Type B pancreatic cell (in vitro differentiated cells): Measurements from ENCODE around the gene BCKDK. TPM values are rescaled to one million over a fixed set of nuclear protein-coding genes. Genes with fewer than 3 reads are reported as not detected.
A peak's percentile ranks its signal among the peaks of the same experiment; 100 is the strongest.

Experiments
- DNase-seq: peaks from one replicate; pipeline ENCODE4 v3.0.0; 2021; ENCODE audit warnings: mixed read lengths; ENCODE audit not compliant: unreplicated experiment; ENCODE audit errors: extremely low spot score
- H3K27ac Mint-ChIP-seq: 2 replicates; pipeline ENCODE4 v1.8.0; 2021; ENCODE audit warnings: mild to moderate bottlenecking, mixed read lengths
- H3K27me3 Mint-ChIP-seq: 2 replicates; pipeline ENCODE4 v1.8.0; 2021; ENCODE audit warnings: mixed read lengths
- H3K36me3 Mint-ChIP-seq: 2 replicates; pipeline ENCODE4 v1.8.0; 2021; ENCODE audit warnings: mixed read lengths
- H3K4me1 Mint-ChIP-seq: one replicate; pipeline ENCODE4 v1.8.0; 2021; ENCODE audit warnings: mixed read lengths; ENCODE audit not compliant: unreplicated experiment
- H3K4me3 Mint-ChIP-seq: 2 replicates; pipeline ENCODE4 v1.8.0; 2021; ENCODE audit warnings: mild to moderate bottlenecking, mixed read lengths
- H3K9me3 Mint-ChIP-seq: 2 replicates; pipeline ENCODE4 v1.8.0; 2021; ENCODE audit warnings: mixed read lengths
- CTCF ChIP-seq: fragments of 200-600 bp; sonication (generic); conservative IDR thresholded peaks from 2 replicates; pipeline ENCODE4 v1.5.0; 2021; ENCODE audit warnings: antibody characterized with exemption, mild to moderate bottlenecking
- total RNA-seq: library from RNA; stranded (reverse); gene quantifications from 2 replicates; pipeline ENCODE4 v1.2.1, GENCODE V29; 2021; ENCODE audit warnings: low replicate concordance

BCKDK gene
- total RNA-seq, 1 donor from 2014 or later: 44.5 TPM

GRCh38 chr16:31110106-31111034 is 2.2 kb downstream of the BCKDK start:
- Mint-ChIP-seq H3K4me1 (peaks cover 10% of the 10 kb centered on the region), H3K27me3 (no peaks in the 10 kb centered on the region), H3K9me3 (no peaks in the 10 kb centered on the region), H3K27ac (no peak overlapping the region), H3K4me3 (peak overlapping the region; percentile 87), H3K36me3 (peaks cover 11% of the 10 kb centered on the region)
- no peak for DNase-seq
- no peak for TF ChIP-seq CTCF

GRCh38 chr16:31111881-31112466 is 3.8 kb downstream of the BCKDK start:
- Mint-ChIP-seq H3K9me3 (no peaks in the 10 kb centered on the region), H3K4me1 (peaks cover 10% of the 10 kb centered on the region), H3K4me3 (no peak overlapping the region), H3K27me3 (no peaks in the 10 kb centered on the region), H3K36me3 (peaks cover 11% of the 10 kb centered on the region), H3K27ac (no peak overlapping the region)
- TF ChIP-seq CTCF: no peak
- no peak for DNase-seq

- Mint-ChIP-seq H3K4me3 (no peak overlapping the region), H3K9me3 (no peaks in the 10 kb centered on the region), H3K27me3 (no peaks in the 10 kb centered on the region), H3K36me3 (peaks cover 11% of the 10 kb centered on the region), H3K4me1 (peaks cover 5% of the 10 kb centered on the region), H3K27ac (no peak overlapping the region)
- no peak for DNase-seq
- TF ChIP-seq CTCF: no peak
Observed at GRCh38 chr16:31112711-31113110, 4.5 kb downstream of the BCKDK start.

GRCh38 chr16:31113121-31114120 is 5.2 kb downstream of the BCKDK start:
- no peaks in the 10 kb centered on the region for H3K27me3 Mint-ChIP-seq
- peak overlapping the region; percentile 62 for H3K27ac Mint-ChIP-seq
- H3K9me3 Mint-ChIP-seq: no peaks in the 10 kb centered on the region
- no peak for TF ChIP-seq CTCF
- peak overlapping the region; percentile 58 for H3K4me3 Mint-ChIP-seq
- peaks cover 11% of the 10 kb centered on the region for H3K36me3 Mint-ChIP-seq
- no peak for DNase-seq
- peaks cover 2% of the 10 kb centered on the region for H3K4me1 Mint-ChIP-seq

GRCh38 chr16:31114468-31114867 is 6.3 kb downstream of the BCKDK start:
- Mint-ChIP-seq H3K36me3 (peaks cover 11% of the 10 kb centered on the region), H3K27ac (peak overlapping the region; percentile 83), H3K27me3 (no peaks in the 10 kb centered on the region), H3K4me1 (peaks cover 8% of the 10 kb centered on the region), H3K9me3 (no peaks in the 10 kb centered on the region), H3K4me3 (peak overlapping the region; percentile 45)
- no peak for TF ChIP-seq CTCF
- DNase-seq: no peak
